Common myeloid progenitor, CD34-positive (primary cell): ENCODE measurements around the gene UPF2.
A peak's percentile ranks its signal among the peaks of the same experiment; 100 is the strongest.

Source experiments
- CTCF ChIA-PET: fragments of 350-600 bp; sonication (Branson Sonifier 250); formaldehyde crosslinking; loops from one replicate; lab custom pipeline; 2021; ENCODE audit warnings: antibody characterized with exemption; lab: Charles Lee
- POLR2A ChIA-PET: fragments of 350-600 bp; sonication (Branson Sonifier 250); formaldehyde crosslinking; loops from one replicate; lab custom pipeline; 2021; ENCODE audit warnings: antibody characterized with exemption; lab: Charles Lee
- DNase-seq, 3 donors: peaks; one replicate each; pipeline versions ENCODE4 v3.0.0 to v3.0.0-alpha.2; 2013
- H3K27ac ChIP-seq, 2 experiments: 1 replicate in 1 of 2; 2 replicates in 1 of 2; pipeline ENCODE4 v1.7.0; 2013; ENCODE audit warnings: inconsistent platforms in 2 of 2, low read length in 2 of 2, mild to moderate bottlenecking in 2 of 2, low read depth in 1 of 2, moderate library complexity in 1 of 2; ENCODE audit not compliant: severe bottlenecking in 2 of 2, insufficient read depth in 1 of 2, poor library complexity in 1 of 2
- H3K27me3 ChIP-seq, 5 experiments: replicated peaks in 2 of 5; 1 replicate in 3 of 5; 2 replicates in 2 of 5; pipeline versions ENCODE4 v1.6.1 to v1.7.0; 2013; ENCODE audit warnings: low read length in 4 of 5, mild to moderate bottlenecking in 2 of 5, moderate library complexity in 2 of 5, inconsistent platforms in 1 of 5; ENCODE audit not compliant: insufficient read depth in 5 of 5, control insufficient read depth in 4 of 5
- H3K36me3 ChIP-seq, 4 experiments: 1 replicate in 2 of 4; 2 replicates in 2 of 4; pipeline versions ENCODE4 v1.6.1 to v1.7.0; 2013; ENCODE audit warnings: low read length in 3 of 4, control low read depth in 1 of 4, mild to moderate bottlenecking in 1 of 4; ENCODE audit not compliant: control insufficient read depth in 4 of 4, insufficient read depth in 4 of 4
- H3K4me1 ChIP-seq, 4 experiments: 1 replicate in 3 of 4; 2 replicates in 1 of 4; pipeline versions ENCODE4 v1.6.1 to v1.7.1; 2013; ENCODE audit warnings: low read length in 3 of 4, mild to moderate bottlenecking in 3 of 4, control low read depth in 1 of 4, inconsistent platforms in 1 of 4, moderate library complexity in 1 of 4; ENCODE audit not compliant: control insufficient read depth in 4 of 4, insufficient read depth in 4 of 4; ENCODE audit errors: control extremely low read depth in 1 of 4
- H3K4me3 ChIP-seq, 7 experiments: 1 replicate in 4 of 7; 2 replicates in 3 of 7; pipeline versions ENCODE4 v1.5.1 to v1.7.0; 2013; ENCODE audit warnings: mild to moderate bottlenecking in 7 of 7, low read length in 6 of 7, moderate library complexity in 6 of 7, inconsistent platforms in 2 of 7, low read depth in 2 of 7, control low read depth in 1 of 7; ENCODE audit not compliant: insufficient read depth in 4 of 7, control insufficient read depth in 1 of 7; ENCODE audit errors: extremely low read depth in 1 of 7
- H3K9me3 ChIP-seq, 5 experiments: 1 replicate in 4 of 5; 2 replicates in 1 of 5; pipeline versions ENCODE4 v1.6.1 to v1.7.1; 2013; ENCODE audit warnings: low read length in 4 of 5, mild to moderate bottlenecking in 2 of 5, inconsistent platforms in 1 of 5, low read depth in 1 of 5, moderate library complexity in 1 of 5; ENCODE audit not compliant: control insufficient read depth in 4 of 5, insufficient read depth in 2 of 5; ENCODE audit errors: control extremely low read depth in 1 of 5
- WGBS: methylation state at CpG from one replicate; pipeline ENCODE4 v1.1.5; 2013; ENCODE audit not compliant: insufficient coverage; 5-methylcytosine and 5-hydroxymethylcytosine counted together

UPF2 gene

DNA sequence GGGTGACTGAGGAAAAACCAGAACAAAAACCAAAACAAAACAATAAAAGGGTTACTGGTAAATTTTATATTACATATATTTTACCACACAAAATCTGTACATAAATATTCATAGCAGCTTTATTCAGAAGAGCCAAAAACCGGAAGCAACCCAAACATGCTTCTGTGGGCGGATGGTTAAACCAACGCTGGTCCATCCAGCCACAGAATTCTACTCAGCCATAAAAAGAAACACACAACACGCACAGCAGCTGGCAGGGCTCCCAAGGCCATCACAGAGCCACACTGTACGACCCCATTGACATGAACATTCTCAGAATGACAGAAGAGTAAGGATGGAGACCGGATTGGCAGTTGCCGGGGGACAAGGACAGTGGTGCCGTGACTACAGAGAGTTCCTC lies 135.9 kb downstream of the UPF2 start:
- Histone ChIP-seq H3K36me3 (no peaks in the 10 kb centered on the region), H3K9me3 (no peaks in the 10 kb centered on the region), H3K4me3 (no peak overlapping the region), H3K27me3 (no peaks in the 10 kb centered on the region), H3K4me1 (peaks cover 0 to 9% (median 3%) of the 10 kb centered on the region in 4 experiments), H3K27ac (no peak overlapping the region)
- ChIA-PET CTCF (no interaction called here), POLR2A (no interaction called here)
- 95% methylated on average over 6 of the region's 8 CpGs for WGBS
- no peak for DNase-seq

DNA sequence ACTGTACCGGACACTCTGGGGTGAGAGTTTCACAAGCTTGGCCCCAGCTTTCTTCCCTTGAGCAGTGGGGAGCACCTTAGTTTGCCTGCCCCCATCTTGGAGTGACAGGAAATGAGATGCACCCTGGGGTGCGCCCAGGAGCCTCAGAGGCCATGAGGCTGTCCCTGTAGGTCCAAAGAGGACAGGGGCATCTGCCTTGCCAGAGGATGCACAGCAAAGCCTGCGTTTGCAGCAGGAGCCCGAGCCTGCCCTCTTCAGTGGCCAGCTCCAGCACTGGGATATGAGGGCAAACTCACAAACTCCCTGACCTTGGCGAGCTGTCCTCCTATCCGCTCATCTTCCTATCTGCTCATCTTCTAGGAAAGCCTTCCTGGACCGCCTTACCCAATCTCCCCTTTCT lies 140.0 kb downstream of the UPF2 start:
- DNase-seq = no peak
- CTCF ChIA-PET = interaction anchor here (1.4 kb wide), 1 partner anchor 9 kb away, joined by 7 read pairs; no protein-coding TSS in a partner anchor
- Histone ChIP-seq H3K4me3 (no peak overlapping the region), H3K36me3 (no peaks in the 10 kb centered on the region), H3K27me3 (no peaks in the 10 kb centered on the region), H3K4me1 (peaks cover 0 to 12% (median 7%) of the 10 kb centered on the region in 4 experiments), H3K27ac (no peak overlapping the region), H3K9me3 (no peaks in the 10 kb centered on the region)
- WGBS = over 99% methylated on average over 7 of the region's 7 CpGs
- POLR2A ChIA-PET = no interaction called here

- ChIA-PET POLR2A (no interaction called here), CTCF (no interaction called here)
- DNase-seq = peak in 2 of 3 donors; percentile 62 to 64
- 63% methylated on average over 21 of the region's 23 CpGs for WGBS
- H3K27ac ChIP-seq = no peak overlapping the region
- H3K27me3 ChIP-seq = no peaks in the 10 kb centered on the region
- H3K36me3 ChIP-seq = no peaks in the 10 kb centered on the region
- peaks cover 0 to 12% (median 7%) of the 10 kb centered on the region in 4 experiments for H3K4me1 ChIP-seq
- H3K4me3 ChIP-seq = no peak overlapping the region
- H3K9me3 ChIP-seq = no peaks in the 10 kb centered on the region
These were observed 140.7 kb downstream of the UPF2 start for GRCh38 chr10:11901833-11902475.

GRCh38 chr10:11901454-11901832 lies 141.2 kb downstream of the UPF2 start:
- no peak overlapping the region for H3K4me3 ChIP-seq
- no peak overlapping the region for H3K27ac ChIP-seq
- H3K27me3 ChIP-seq = no peaks in the 10 kb centered on the region
- H3K9me3 ChIP-seq = no peaks in the 10 kb centered on the region
- peaks cover 0 to 12% (median 8%) of the 10 kb centered on the region in 4 experiments for H3K4me1 ChIP-seq
- ChIA-PET CTCF (no interaction called here), POLR2A (no interaction called here)
- H3K36me3 ChIP-seq = no peaks in the 10 kb centered on the region
- peak in 1 of 3 donors; percentile 13 for DNase-seq
- 60% methylated on average over 7 of the region's 7 CpGs for WGBS

DNA sequence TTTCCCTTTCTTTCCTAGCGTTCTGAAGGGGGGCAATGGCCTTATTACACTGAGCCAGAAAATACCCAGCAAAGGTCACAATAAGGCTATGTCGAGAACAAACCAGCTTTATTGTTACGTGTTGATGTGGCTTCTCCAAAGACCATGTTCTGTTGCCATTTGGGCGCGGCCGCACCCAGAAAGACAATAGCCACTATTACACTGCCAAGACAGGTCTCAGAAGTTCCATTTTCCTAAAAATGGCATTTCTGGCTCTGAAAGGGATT lies 141.6 kb downstream of the UPF2 start:
- Histone ChIP-seq H3K27ac (no peak overlapping the region), H3K9me3 (no peaks in the 10 kb centered on the region), H3K4me1 (peaks cover 0 to 12% (median 8%) of the 10 kb centered on the region in 4 experiments), H3K4me3 (no peak overlapping the region), H3K27me3 (no peaks in the 10 kb centered on the region), H3K36me3 (no peaks in the 10 kb centered on the region)
- POLR2A ChIA-PET = no interaction called here
- no peak for DNase-seq
- 96% methylated on average over 5 of the region's 6 CpGs for WGBS
- CTCF ChIA-PET = no interaction called here

GRCh38 chr10:11899067-11899876 lies 143.3 kb downstream of the UPF2 start:
- DNase-seq = no peak
- Histone ChIP-seq H3K4me1 (peaks cover 0 to 12% (median 8%) of the 10 kb centered on the region in 4 experiments), H3K27me3 (no peaks in the 10 kb centered on the region), H3K4me3 (no peak overlapping the region), H3K9me3 (no peaks in the 10 kb centered on the region), H3K36me3 (no peaks in the 10 kb centered on the region), H3K27ac (peak overlapping the region in 1 of 2 experiments; percentile 70)
- ChIA-PET POLR2A (no interaction called here), CTCF (no interaction called here)
- WGBS = 94% methylated on average over 24 of the region's 28 CpGs

- Histone ChIP-seq H3K27ac (peak overlapping the region in 1 of 2 experiments; percentile 70), H3K4me1 (peaks cover 0 to 12% (median 8%) of the 10 kb centered on the region in 4 experiments), H3K27me3 (no peaks in the 10 kb centered on the region), H3K36me3 (no peaks in the 10 kb centered on the region), H3K9me3 (no peaks in the 10 kb centered on the region), H3K4me3 (no peak overlapping the region)
- peak in 2 of 3 donors; percentile 19 to 34 for DNase-seq
- CTCF ChIA-PET = no interaction called here
- POLR2A ChIA-PET = no interaction called here
- 98% methylated on average over 11 of the region's 20 CpGs for WGBS
These were observed 144.1 kb downstream of the UPF2 start for GRCh38 chr10:11898372-11899066.
